ENCODE measurements around the gene PHF20.

PHF20 gene

DNA sequence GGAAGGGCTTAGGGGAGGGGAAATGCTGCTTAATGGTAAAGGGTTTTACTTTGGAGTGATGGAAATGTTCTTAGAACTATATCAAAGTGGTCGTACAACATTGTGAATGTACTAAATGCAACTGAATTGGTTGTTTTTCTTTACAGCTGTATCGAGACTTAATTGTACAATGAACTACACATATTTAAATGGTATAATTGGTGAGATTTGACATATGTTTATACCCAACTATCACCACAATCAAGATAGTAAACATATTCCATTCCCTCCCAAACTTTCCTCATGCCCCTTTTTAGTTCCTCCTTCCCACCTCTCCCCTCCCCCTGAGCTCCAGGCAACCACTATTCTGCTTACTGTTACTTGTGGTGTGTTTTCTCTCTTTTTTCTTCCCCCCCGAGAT lies 138.4 kb downstream of the PHF20 start:
- TF ChIP-seq, protein P1, sequence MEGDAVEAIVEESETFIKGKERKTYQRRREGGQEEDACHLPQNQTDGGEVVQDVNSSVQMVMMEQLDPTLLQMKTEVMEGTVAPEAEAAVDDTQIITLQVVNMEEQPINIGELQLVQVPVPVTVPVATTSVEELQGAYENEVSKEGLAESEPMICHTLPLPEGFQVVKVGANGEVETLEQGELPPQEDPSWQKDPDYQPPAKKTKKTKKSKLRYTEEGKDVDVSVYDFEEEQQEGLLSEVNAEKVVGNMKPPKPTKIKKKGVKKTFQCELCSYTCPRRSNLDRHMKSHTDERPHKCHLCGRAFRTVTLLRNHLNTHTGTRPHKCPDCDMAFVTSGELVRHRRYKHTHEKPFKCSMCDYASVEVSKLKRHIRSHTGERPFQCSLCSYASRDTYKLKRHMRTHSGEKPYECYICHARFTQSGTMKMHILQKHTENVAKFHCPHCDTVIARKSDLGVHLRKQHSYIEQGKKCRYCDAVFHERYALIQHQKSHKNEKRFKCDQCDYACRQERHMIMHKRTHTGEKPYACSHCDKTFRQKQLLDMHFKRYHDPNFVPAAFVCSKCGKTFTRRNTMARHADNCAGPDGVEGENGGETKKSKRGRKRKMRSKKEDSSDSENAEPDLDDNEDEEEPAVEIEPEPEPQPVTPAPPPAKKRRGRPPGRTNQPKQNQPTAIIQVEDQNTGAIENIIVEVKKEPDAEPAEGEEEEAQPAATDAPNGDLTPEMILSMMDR (IDR thresholded peaks at IDR 0.05) = no peak

DNA sequence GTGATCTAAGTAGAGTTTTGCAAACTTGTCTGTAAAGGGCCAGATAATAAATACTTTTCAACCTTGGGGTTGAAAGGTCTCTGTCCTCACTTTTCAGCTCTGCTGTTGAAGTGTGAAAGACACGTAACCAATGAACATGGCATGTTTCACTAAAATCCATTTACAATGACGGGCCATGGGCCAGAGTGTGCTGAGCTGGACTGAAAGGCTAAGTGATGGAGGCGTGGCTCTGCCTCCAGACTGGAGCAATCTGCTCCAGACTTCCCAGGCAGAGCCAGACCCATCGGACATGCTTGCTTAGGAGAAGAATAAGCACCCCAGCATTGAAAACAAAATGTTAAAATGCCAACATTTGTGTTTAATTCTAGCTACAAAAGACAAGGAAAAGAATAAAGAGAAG lies 141.1 kb downstream of the PHF20 start:
- TF ChIP-seq, protein P1 (IDR thresholded peaks at IDR 0.05) = no peak

DNA sequence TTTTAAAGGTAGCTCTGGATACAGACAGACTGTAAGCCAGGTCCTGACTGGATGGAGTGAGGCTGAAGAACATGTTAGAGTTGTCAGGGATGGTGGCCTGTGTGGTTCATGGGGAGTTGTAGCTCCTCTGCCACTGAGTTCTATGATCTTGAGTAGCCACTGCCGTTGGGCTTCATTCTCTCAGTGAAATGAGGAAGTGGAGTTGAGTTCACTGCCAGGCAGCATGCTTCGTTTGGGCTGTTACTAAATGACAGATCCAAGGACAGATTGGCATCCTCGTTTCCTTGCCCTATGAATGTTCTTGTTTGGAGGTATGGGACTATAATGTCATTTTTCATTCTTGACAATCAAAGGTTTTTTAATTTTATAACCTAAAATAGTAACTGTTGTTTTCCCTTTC lies 145.3 kb downstream of the PHF20 start:
- TF ChIP-seq, protein P1 (IDR thresholded peaks at IDR 0.05) = no peak

DNA sequence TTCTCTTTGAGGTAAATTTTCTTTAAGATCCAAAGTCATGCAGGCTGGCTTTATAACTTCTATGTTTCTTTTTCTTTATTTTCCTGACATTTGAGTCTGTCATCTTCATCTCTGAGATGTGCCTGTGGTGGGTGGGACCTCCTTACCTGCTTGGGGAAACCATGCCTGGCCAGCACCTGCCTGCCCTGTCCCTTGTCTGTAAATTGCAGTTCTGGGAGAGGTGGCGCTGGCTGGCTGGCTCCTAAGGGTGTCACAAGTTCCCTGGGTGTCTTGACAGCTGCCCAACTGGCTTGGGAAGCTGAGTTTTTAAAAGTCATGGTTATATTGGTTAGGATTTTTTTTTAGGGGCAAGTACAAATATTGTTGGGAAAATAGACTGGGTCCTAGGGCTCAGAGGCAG lies 146.2 kb downstream of the PHF20 start:
- TF ChIP-seq, protein P1 (IDR thresholded peaks at IDR 0.05) = no peak

DNA sequence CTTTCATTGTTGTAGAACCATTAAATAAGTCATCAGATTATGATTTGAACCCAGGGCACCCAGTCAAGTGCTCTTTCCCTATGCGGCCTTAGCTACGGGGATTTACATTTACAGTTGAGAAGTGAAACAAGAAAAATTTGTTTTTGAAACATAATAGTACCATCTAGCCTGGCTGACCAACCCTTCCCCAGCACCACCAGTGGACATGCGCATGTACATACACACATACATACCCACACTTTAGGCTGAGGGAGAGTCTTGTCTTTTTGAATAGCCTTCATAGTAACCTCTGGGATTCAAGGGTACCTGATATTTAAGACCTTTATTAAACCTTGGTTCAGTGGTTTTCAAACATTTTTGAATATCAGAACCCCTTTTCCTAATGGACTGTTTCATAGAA lies 148.7 kb downstream of the PHF20 start:
- TF ChIP-seq, protein P1 (IDR thresholded peaks at IDR 0.05) = no peak

DNA sequence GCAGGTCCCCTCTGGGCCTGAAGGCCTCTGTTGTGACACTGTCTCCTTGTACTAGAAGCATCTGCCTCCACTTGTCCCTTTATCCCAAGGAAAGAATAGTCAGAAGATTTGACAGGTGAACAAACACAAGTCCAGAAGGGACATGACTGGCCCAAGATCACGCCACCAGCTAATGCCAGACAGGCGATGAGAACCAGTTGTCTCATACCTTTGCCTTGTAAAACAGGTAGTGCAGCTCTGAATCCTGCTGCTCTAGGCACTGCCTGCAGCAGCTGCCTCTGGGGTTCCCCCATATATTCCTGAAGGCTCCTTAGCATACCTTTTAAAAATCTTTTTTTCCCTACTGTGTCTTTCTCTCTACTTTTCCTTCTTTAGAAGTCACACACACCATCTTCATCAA lies 157.5 kb downstream of the PHF20 start:
- TF ChIP-seq, protein P1 (IDR thresholded peaks at IDR 0.05) = no peak

DNA sequence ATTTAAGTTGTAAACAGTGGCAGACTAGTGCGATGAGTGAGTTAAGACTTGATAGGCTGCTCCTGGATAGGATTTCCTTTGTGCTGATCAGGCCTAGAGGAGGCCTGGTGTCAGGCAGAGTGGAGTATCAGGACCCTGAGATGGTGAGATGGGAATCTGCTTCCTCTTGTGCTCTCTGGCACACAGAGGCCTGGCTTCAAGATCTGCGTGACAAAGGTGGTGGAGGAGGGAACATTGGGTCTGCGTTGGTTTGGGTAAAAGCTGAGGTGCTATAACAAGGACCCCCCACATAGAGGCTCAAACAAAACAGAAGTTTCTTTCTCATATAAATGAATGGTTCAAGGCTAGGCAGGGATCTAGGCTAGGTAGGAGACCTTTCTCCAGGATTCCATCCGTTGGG lies 162.2 kb downstream of the PHF20 start:
- TF ChIP-seq, protein P1 (IDR thresholded peaks at IDR 0.05) = no peak

DNA sequence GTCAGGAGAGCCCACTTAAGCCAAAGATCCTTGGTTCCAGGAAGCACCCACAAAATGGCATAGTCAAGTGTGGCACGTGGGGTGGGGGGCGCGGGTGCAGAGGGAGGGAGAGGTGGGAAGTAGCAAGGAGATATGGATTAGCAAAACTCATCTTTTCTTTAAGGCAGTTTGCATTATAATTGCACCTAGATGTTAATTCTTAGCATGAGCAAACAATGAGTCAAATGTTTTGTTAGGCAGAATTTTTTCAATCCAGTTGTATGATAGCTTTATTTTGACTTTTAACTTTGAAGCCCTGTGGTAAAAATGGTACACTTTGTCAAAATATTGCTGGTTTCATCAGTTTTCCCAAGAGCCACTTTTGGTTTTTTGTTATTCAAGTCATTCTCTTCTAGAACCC lies 167.4 kb downstream of the PHF20 start:
- TF ChIP-seq, protein P1 (IDR thresholded peaks at IDR 0.05) = no peak
